ENCODE data around the gene ST6GALNAC6.

DNA sequence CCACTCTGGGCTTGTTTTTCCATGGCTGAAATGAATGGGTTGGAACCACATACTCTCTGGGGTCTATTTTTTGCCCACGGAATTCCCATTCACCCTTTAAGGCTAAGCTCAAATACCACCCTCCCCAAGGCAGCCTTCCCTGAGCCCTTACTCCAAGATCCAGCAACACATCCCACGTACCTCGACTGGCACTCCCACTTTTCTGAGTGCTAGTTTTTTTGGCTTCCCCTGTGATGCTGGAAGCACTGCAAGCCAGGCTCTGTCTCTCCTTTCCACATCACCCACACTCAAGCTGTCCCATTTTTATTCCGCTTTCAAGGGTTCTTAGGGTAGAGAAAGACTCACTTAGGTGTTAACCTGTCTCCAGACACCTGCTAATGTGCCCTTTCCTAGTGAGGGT, 6.0 kb downstream of the ST6GALNAC6 start:
- no peak for TF ChIP-seq ZNF274 (IDR thresholded peaks at IDR 0.05; ENCODE audit: low read depth, low read length)
- TF ChIP-seq, protein P1, sequence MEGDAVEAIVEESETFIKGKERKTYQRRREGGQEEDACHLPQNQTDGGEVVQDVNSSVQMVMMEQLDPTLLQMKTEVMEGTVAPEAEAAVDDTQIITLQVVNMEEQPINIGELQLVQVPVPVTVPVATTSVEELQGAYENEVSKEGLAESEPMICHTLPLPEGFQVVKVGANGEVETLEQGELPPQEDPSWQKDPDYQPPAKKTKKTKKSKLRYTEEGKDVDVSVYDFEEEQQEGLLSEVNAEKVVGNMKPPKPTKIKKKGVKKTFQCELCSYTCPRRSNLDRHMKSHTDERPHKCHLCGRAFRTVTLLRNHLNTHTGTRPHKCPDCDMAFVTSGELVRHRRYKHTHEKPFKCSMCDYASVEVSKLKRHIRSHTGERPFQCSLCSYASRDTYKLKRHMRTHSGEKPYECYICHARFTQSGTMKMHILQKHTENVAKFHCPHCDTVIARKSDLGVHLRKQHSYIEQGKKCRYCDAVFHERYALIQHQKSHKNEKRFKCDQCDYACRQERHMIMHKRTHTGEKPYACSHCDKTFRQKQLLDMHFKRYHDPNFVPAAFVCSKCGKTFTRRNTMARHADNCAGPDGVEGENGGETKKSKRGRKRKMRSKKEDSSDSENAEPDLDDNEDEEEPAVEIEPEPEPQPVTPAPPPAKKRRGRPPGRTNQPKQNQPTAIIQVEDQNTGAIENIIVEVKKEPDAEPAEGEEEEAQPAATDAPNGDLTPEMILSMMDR (IDR thresholded peaks at IDR 0.05 in 2 of 3, conservative IDR thresholded peaks at IDR 0.05 in 1 of 3; ENCODE audit: borderline replicate concordance in 1 of 3, insufficient read depth in 1 of 3, low read depth in 2 of 3, low read length in 2 of 3): no peak
- no peak for TF ChIP-seq EGR1 (IDR thresholded peaks at IDR 0.05; ENCODE audit: low read depth)
- no peak for TF ChIP-seq TCF7L2 (IDR thresholded peaks at IDR 0.05; ENCODE audit: borderline replicate concordance, extremely low read depth, insufficient read depth, insufficient read length)
- no peak for TF ChIP-seq POLR2A (IDR thresholded peaks at IDR 0.05; ENCODE audit: borderline replicate concordance, extremely low read depth, insufficient read depth, insufficient read length)
- TF ChIP-seq EZH2 (IDR thresholded peaks at IDR 0.05): no peak
- no peak for TF ChIP-seq SIN3A (IDR thresholded peaks at IDR 0.05; ENCODE audit: low read depth)
- TF ChIP-seq JUND (IDR thresholded peaks at IDR 0.05): no peak
- no peak for TF ChIP-seq SRF (IDR thresholded peaks at IDR 0.05; ENCODE audit: low read depth)
- no peak for TF ChIP-seq CEBPB (IDR thresholded peaks at IDR 0.05; ENCODE audit: low read depth)
- no peak for TF ChIP-seq EZH2phosphoT487 (IDR thresholded peaks at IDR 0.05; ENCODE audit: borderline replicate concordance)
- no peak for TF ChIP-seq RAD21 (IDR thresholded peaks at IDR 0.05; ENCODE audit: low read depth)
- no peak for TF ChIP-seq POLR2AphosphoS5 (IDR thresholded peaks at IDR 0.05; ENCODE audit: low read depth, low read length)
- TF ChIP-seq YY1 (IDR thresholded peaks at IDR 0.05; ENCODE audit: extremely low read depth, insufficient replicate concordance, low read depth, low read length): no peak
